Measurements from ENCODE around the gene FLYWCH1.

The FLYWCH1 gene

DNA sequence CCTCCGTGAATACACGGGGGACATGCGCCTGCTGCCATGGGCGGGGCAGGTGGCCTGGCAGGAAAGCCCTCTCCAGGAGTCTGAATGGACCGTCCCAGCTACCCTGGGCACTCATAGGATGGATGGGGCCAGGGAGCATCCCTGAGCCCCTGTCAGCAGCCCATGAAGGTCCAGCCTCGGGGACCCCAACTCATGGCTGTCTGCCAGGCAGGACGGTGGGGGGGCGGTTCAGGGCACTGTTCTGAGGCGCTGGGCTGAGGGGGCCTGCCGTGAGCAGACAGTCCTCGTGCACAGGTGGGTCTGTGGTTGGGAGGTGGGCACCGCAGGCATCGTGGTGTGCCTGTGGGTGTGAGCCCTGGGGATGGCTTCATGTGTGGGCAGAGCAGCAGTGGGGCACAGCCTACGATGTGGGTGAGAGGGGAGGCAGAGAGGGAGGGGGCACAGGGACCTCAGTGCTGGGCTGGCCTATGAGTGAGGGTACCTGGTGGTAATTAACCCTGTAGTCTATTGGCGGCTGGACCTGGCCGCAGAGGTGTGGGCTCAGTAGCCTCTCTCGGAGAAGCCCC is 75.0 kb downstream of the FLYWCH1 start:
- TF ChIP-seq CTCF (conservative IDR thresholded peaks at IDR 0.05) = no peak

DNA sequence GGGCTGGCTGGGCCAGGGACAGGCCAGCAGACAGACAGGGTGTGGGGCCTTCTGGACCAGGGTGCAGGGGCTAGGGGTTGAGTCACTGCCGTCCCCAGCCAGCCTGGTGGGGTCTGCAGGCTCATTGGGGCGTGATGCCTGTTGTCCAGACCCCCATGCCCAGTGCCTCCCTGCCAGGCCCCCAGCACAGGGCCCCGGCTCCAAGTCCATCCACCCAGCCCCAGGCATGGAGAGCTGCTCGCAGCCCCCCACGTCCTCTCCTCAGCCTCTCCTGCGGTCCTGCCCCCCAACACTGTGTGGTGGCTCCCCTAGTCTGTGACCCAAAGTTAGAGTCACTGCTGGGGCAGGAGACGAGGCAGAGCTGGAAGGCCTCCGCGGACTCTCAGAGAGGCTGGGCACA is 75.6 kb downstream of the FLYWCH1 start:
- no peak overlapping the region for H3K27ac ChIP-seq

More for the DNA sequence above, 75.0 kb downstream of the FLYWCH1 start:
- H3K27ac ChIP-seq = no peak overlapping the region

GRCh38 chr16:2987833-2988232 is 76.1 kb downstream of the FLYWCH1 start:
- TF ChIP-seq CTCF (conservative IDR thresholded peaks at IDR 0.05) = no peak
- no peak overlapping the region for H3K27ac ChIP-seq

More for the DNA sequence above, 75.6 kb downstream of the FLYWCH1 start:
- no peak for TF ChIP-seq CTCF (conservative IDR thresholded peaks at IDR 0.05)

DNA sequence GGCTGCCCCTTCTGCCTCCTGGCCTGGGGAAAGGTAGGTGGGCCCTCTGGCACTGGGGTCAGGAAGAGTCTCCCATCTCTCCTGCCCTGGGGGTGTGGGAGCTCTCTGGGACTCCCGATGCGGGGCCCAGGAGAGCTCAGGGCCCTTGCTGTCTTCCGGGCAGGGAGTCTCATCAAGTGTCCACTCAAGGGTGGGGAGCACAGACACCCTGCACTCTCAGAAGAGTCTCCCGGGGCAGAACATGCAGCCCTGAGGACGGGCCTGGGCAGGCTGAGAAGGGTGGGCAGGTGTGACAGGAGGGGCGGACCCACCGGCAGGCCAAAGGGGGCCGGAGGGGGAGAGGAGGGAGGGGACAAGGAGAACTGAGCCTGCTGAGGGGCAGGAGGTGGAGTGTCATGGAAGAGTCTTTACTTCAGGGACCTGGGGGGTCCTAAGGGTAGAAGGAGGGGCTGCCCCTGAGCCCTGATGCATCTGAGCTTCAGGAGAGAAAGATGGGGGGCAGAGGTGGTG is 76.9 kb downstream of the FLYWCH1 start:
- TF ChIP-seq CTCF (conservative IDR thresholded peaks at IDR 0.05) = no peak
- H3K27ac ChIP-seq = no peak overlapping the region

DNA sequence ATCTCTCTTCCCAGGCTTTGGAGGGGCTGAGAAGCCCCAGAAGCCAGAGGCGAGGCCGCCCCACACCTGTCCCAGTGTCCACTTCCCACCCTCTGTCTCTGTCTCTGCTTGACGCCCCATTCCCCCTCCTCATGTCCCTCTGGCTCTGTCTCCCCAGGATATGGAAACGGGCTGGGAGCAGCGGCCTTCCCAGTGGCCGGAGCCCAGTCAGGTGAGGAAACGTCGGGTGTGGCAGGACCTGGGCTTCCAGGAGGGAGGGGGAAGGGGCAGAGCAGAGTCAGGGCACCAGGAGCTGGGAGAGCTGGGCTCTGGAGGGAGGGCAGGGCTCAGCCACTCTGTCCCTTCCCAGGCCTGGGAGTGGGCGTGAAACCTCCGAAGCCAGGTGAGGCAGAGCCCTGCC is 79.2 kb downstream of the FLYWCH1 start:
- H3K27ac ChIP-seq = no peak overlapping the region
- no peak for TF ChIP-seq CTCF (conservative IDR thresholded peaks at IDR 0.05)

DNA sequence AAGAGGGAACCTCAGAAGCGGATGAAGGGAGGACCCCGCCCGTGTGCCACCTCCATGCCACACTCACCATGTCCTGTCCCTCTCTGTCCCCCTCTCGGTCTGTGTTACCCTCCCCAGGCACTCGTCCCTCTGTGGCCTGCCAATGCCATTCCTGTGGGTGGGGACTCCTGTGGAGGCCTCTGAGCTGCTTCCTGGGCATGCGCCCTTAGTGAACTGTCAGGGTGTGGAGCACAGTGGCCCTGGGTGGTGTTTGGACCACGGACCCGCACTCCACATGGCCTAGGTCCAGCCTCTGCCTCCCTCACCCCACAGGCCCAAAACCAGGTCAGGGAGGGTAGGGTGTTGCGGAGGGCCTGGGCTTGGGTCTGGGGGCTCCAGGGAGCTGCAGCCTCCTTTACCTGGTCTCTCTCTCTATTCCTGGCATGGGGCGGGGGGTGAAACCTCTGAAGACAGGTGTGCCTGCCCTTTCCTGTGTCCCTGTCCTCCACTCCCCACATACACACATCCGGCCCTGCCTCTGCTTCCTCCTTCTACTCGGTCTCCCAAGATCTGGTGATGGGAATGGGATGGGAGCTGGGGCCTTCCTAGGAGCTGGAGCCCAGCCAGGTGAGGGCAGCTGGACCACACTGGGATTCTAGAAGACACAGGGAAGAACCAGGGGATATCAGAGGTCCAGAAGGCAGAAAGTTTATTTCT is 80.0 kb downstream of the FLYWCH1 start:
- no peak for TF ChIP-seq CTCF (conservative IDR thresholded peaks at IDR 0.05)

GRCh38 chr16:2992383-2993081 is 80.8 kb downstream of the FLYWCH1 start:
- H3K27ac ChIP-seq = no peak overlapping the region
- TF ChIP-seq CTCF (conservative IDR thresholded peaks at IDR 0.05) = no peak

More for the DNA sequence above, 80.0 kb downstream of the FLYWCH1 start:
- H3K27ac ChIP-seq = no peak overlapping the region

Data from VCaP (cell line).